Activated naive CD8-positive, alpha-beta T cell treated with anti-CD3 and anti-CD28 coated beads, Interleukin-2, amount 50 U/mL, for 16 hours (primary cell): ENCODE data around the gene SLC20A1.

Experiments
- DNase-seq: peaks from one replicate; pipeline ENCODE4 v3.0.0-alpha.2; 2020; ENCODE audit warnings: low read depth, low spot score

Gene SLC20A1

DNA sequence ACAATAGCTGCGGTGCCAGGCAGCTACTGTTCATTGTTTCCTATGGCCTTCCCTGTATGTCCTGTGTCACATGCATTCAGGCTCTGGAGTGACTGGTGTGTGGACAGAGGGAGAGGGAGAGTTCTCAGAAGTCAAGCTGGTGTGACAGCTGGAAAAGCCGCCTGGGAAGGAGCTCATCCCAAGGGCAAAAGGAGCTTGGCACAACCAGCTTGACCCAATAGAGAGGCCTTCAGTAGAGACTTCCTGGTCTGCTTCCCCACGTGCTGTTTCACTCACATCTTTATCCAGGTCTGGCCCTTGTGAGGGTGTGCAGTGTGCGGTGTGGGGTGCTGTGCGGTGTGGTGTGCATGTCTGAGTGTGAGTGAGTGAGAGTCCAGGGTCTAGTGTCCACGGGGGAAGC lies 64.0 kb downstream of the SLC20A1 start:
- DNase-seq, result no peak

DNA sequence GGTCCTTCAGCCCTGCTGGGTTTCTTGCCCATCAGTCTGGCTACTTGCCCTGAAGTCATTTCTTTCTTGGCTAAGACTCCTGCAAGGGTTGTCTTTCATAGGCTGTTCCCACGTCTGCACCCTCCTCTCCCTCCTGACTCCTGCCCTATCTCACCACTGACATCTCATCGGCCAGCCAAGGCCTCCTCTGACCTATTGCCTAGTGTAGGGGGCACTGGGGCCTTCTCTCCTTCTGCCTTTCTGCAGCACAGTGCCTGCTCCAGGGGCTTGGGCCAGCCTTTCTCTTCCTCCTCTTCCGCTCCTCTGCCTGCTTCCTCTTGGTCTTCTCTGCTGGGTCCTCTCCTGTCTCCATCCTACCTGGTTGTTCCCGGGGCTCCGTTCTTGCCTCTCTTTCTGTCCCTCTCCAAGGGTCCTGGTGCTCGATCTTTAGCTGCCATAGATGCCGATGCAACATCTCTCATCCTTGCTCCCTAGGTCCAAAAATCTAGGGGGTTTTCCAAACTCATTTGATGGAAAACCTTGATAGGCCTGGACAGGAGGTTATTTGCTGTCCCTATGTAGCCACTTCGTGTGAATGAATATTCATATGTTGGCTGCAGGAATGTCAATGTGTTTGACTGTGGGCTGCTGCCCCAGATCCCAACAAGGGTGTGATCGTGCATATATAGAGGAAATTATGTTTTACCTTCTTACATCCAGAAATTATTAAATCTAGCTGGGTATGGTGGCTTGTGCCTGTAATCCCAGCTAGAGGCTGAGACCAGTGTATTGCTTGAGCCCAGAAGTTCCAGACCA lies 65.4 kb downstream of the SLC20A1 start:
- DNase-seq, result no peak

DNA sequence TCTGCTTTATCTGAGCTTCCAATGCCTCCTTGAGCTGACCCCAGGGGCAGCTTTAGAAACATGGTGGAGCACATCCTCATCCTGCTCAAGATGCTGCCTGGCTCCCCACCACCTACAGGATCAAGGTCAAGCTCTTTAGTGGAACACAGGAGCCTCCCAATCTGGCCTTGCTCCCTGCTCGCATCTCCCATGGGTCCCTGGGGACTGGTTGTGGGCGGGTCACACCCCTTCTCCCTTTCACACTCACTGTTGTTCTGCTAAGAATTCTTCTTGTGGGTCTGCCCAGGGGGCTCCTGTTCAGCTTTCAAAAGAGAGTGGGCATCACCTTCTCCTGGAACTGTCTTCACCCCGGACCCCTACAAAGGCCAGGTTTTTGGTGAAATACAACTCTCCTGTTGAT lies 66.7 kb downstream of the SLC20A1 start:
- no peak for DNase-seq

DNA sequence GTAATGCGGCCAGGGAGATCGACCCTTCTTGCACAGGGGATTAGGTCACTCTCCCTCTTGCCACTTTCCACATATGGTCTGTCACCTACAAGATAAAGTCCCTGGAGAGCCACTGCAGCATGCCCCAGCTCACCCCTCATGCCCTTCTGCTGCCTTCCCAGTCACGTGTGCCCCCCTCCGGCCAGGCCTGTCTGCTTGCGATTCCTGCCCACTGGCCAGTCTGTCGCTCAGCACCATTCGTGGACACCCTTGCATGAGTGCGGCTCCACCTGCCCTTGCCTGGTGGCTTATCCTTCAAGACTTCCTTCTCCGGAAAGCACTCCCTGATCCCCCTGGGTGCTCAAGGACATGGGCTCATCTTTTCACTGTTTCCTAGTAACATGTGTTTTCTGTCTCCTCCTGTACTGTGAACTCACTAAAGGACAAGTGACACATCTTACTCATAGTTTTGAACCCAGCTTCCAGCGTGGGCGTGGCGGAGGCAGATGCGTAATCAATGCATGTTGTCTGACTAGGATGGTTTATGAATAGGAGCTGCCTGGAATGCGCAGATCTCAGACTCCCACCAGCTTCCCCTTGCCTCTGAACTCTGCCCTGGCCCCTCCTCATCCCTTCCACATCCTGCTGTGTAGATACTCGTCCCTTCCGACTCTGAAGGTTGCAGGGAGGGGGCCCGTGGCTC lies 67.3 kb downstream of the SLC20A1 start:
- DNase-seq, result no peak
